NT2/D1 (cell line): ENCODE data around the gene MBTPS1.

Experiments
- DNase-seq: peaks from one replicate; pipeline ENCODE4 v3.0.0-alpha.2; 2011; ENCODE audit warnings: low read depth, low spot score
- H3K27me3 ChIP-seq: 2 replicates; pipeline ENCODE4 v1.6.0; 2011; ENCODE audit warnings: mild to moderate bottlenecking; ENCODE audit not compliant: insufficient read length, insufficient read depth
- H3K36me3 ChIP-seq: 2 replicates; pipeline ENCODE4 v1.6.1; 2011; ENCODE audit warnings: mild to moderate bottlenecking, low read length, mixed read lengths; ENCODE audit not compliant: insufficient read depth, insufficient read length
- H3K4me1 ChIP-seq: 2 replicates; pipeline ENCODE4 v1.5.1; 2011; ENCODE audit not compliant: insufficient read depth, insufficient read length
- H3K4me3 ChIP-seq: 2 replicates; pipeline ENCODE4 v1.5.1; 2011; ENCODE audit warnings: low read depth; ENCODE audit not compliant: insufficient read length
- H3K9ac ChIP-seq: 2 replicates; pipeline ENCODE4 v1.6.0; 2011; ENCODE audit warnings: low read depth; ENCODE audit not compliant: insufficient read length
- H3K9me3 ChIP-seq: 2 replicates; pipeline ENCODE4 v1.5.1; 2011; ENCODE audit warnings: mild to moderate bottlenecking, low read length; ENCODE audit not compliant: insufficient read depth
- SUZ12 ChIP-seq: IDR thresholded peaks from 2 replicates; pipeline ENCODE4 v1.6.1; 2011; ENCODE audit not compliant: insufficient read length, insufficient read depth; ENCODE audit errors: extremely low read depth
- YY1 ChIP-seq: IDR thresholded peaks from 2 replicates; pipeline ENCODE4 v1.6.1; 2011; ENCODE audit not compliant: insufficient read length, insufficient read depth
- ZNF274 ChIP-seq: IDR thresholded peaks from 2 replicates; pipeline ENCODE4 v1.6.1; 2011; ENCODE audit warnings: mild to moderate bottlenecking, low read depth, low read length

The MBTPS1 gene

DNA sequence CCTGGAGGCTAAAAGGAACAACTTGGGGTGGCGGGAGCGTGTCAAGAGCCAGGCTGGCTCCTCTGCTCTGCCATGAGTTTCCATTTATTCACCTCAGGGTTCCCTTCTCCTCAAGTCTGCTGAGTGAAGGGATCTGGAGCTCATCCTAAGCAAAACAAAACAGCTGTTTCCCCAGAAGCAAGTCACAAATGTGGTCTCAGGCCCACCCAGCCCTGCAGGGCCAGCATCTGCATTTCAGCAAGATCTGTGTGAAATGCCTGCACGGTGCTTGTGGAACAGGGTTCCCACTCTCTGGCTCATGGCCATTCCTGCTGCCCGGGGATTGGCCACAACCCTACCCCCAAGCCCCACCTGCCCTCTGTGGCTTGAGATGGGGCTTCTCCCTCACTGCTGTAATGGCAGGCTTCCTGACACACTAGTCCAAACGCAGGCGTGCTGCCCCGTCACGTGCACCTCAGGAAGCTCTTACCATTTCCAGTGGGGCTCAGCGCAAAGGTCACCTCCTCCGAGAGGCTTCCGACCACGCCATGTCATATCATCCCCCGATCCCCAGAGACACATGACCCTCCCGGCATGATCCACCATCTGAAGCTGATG, 76.4 kb downstream of the MBTPS1 start:
- H3K9ac ChIP-seq: no peak overlapping the region
- TF ChIP-seq ZNF274 (no peak), SUZ12 (no peak), YY1 (no peak)
- H3K36me3 ChIP-seq: no peaks in the 10 kb centered on the region
- H3K4me1 ChIP-seq: peaks cover 9% of the 10 kb centered on the region
- H3K9me3 ChIP-seq: peaks cover 11% of the 10 kb centered on the region
- H3K27me3 ChIP-seq: peaks cover 47% of the 10 kb centered on the region
- no peak overlapping the region for H3K4me3 ChIP-seq
- no peak for DNase-seq

DNA sequence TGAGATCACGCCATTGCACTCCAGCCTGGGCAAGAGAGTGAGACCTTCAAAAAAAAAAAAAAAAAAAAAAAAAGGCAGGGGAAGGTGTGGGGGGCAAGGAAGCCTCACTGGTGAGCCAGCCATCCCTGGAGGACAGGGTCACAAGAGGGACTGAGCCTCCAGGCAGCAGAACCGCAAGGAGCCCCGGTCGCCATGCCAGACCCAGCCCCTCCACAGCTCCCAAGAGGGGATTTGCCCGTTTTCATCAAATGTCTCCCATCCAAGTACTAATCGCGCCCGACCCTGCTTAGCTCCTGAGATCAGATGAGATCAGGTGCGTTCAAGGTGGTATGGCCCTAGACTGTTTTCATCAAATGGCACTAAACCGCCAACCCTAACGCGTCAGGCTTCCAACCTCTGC, 77.0 kb downstream of the MBTPS1 start:
- H3K9me3 ChIP-seq: peaks cover 11% of the 10 kb centered on the region

DNA sequence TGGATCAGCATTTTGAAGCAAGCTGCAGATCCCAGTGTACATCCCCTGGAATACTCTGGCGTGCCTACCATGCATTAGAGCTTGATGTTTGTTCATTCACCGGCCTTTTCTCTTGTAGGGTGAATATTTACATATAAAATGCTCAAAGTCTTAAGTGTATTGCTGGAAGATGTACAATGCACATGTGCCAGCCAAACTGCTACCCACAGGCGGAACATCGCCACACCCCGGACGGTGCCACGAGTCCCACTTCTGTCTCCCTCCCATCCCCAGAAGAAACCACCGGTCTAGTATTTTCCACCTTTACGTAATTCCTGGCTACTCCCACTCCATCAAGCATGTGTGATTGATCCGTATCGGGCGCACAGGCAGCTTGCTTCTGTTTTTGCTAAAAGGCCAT, 78.3 kb downstream of the MBTPS1 start:
- TF ChIP-seq ZNF274 (no peak), SUZ12 (no peak), YY1 (no peak)
- Histone ChIP-seq H3K27me3 (peaks cover 47% of the 10 kb centered on the region), H3K9ac (no peak overlapping the region), H3K36me3 (no peaks in the 10 kb centered on the region), H3K9me3 (peaks cover 11% of the 10 kb centered on the region), H3K4me1 (peaks cover 9% of the 10 kb centered on the region), H3K4me3 (no peak overlapping the region)
- DNase-seq: no peak

More for the DNA sequence above, 77.0 kb downstream of the MBTPS1 start:
- Histone ChIP-seq H3K36me3 (no peaks in the 10 kb centered on the region), H3K4me3 (no peak overlapping the region), H3K9ac (no peak overlapping the region), H3K4me1 (peaks cover 9% of the 10 kb centered on the region), H3K27me3 (peaks cover 47% of the 10 kb centered on the region)
- TF ChIP-seq SUZ12: no peak
- no peak for TF ChIP-seq YY1
- DNase-seq: no peak

DNA sequence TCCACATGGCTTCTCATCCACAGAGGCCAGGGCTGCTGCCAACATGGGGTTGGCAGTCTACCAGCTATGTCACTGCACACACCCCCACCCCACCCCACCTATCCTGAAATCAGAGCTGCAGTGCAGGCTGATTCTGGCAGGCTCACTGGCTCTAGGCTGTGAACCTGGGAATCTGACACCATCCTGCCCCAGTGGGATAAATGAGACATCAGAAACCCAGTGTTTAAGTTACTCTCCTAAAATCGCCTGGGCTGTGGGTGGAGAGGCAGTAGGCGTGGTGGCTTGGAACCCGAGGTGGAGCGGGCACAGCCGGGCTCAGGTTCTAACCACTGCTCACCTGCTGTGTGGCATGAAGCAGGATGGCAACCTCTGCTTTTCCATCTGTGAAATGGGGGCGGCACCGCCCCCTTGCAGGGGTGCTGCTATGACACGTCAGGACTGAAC, 79.7 kb downstream of the MBTPS1 start:
- Histone ChIP-seq H3K36me3 (no peaks in the 10 kb centered on the region), H3K4me3 (no peak overlapping the region), H3K9me3 (peaks cover 11% of the 10 kb centered on the region), H3K27me3 (peaks cover 39% of the 10 kb centered on the region), H3K4me1 (no peaks in the 10 kb centered on the region), H3K9ac (no peak overlapping the region)
- no peak for TF ChIP-seq YY1
- TF ChIP-seq SUZ12: no peak
- no peak for TF ChIP-seq ZNF274
- DNase-seq: no peak

DNA sequence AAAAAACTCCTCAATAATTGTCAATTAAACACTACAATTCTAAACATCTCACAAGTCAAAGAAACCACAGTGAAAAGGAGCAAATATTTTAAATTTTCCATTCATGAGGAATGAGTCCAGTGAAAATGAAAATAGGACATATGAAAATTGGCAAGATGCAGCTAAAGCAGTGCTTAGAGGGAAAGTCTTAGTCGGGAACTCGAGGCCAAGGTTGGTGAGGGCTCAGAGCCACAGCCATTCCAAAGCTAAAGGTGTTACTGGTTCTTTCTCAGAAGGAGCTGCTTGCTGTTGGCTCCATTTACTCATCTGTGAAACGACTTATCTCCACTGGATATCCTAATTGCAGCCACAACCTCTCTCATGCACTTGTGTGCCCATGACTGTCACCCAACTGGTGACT, 80.6 kb downstream of the MBTPS1 start:
- TF ChIP-seq ZNF274: no peak
- no peak for TF ChIP-seq YY1
- no peak for TF ChIP-seq SUZ12
- no peak overlapping the region for H3K4me3 ChIP-seq
- H3K9ac ChIP-seq: no peak overlapping the region
- DNase-seq: no peak
- H3K4me1 ChIP-seq: peaks cover 8% of the 10 kb centered on the region
- no peaks in the 10 kb centered on the region for H3K36me3 ChIP-seq
- peaks cover 31% of the 10 kb centered on the region for H3K27me3 ChIP-seq
- H3K9me3 ChIP-seq: peaks cover 11% of the 10 kb centered on the region

DNA sequence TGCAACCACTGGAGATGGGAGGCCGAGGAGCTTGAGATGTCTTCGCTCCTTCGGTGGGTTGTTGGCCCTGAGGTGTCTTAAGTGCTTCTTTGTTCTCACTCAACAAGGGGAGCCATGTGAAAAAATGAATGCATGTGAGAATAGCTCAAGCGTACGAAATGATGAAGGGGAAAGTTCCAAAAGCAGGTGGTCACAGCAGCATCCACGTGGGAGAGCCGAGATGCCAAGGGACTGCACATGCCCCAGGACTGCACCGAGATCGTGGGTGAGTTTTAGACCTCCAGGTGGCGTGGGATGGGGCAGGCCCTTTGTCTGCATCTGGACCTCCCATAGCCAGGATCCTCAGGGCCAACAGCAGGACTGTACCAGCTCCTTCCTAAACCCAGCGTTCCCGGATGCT, 82.2 kb downstream of the MBTPS1 start:
- DNase-seq: no peak
- H3K9me3 ChIP-seq: peaks cover 11% of the 10 kb centered on the region
- H3K4me3 ChIP-seq: no peak overlapping the region
- H3K27me3 ChIP-seq: peaks cover 24% of the 10 kb centered on the region
- no peak overlapping the region for H3K9ac ChIP-seq
- H3K36me3 ChIP-seq: no peaks in the 10 kb centered on the region
- TF ChIP-seq ZNF274: no peak
- no peak for TF ChIP-seq SUZ12
- H3K4me1 ChIP-seq: peaks cover 8% of the 10 kb centered on the region

DNA sequence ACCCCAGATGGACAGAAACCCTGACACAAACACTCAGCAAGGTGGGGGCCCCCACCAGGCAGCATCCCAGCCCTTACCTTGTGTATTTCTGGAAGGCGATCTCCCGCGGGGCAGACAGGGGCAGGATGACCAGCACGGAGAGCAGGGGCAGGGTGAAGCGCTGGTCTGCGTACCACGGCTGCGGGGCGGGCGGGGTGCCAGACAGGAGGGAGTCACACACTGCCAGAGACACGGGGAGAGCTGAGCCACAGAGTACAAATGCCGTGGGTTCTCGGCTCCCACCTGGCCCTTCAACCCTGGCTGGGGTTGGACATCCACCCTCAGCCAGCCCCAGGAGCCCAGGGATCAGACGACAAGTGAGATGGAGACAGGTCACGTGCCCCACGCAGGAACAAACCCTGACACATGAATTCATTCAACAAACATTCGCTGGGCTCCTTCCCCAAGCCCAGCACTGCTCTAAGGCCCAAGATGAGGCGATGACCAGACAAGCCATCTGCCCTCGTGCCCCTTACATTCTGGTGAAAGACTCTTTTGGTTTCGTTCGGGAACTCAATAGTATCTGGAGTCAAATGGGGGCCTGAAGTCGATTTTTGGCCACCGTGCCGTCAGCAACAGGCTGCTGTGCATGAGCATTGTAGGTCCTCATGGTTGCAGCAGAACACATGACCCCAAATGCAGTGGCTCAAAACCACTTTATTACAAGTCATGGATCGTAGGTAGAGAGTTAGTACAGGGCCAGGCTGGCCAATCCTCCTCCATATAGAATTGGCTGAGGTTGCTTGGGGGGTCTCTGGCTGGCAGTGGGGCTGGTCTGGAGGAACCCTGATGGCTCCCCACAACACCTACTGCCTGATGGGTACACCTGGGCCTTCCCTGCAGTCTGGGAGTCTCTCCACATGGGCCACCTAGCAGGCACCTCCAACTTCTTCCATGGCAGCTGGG, 83.2 kb downstream of the MBTPS1 start:
- DNase-seq: no peak
- Histone ChIP-seq H3K9me3 (peaks cover 11% of the 10 kb centered on the region), H3K4me1 (peaks cover 8% of the 10 kb centered on the region), H3K4me3 (no peak overlapping the region), H3K36me3 (no peaks in the 10 kb centered on the region), H3K9ac (no peak overlapping the region), H3K27me3 (peaks cover 18% of the 10 kb centered on the region)
- TF ChIP-seq SUZ12 (no peak), YY1 (no peak), ZNF274 (no peak)
